Measurements from ENCODE around the gene NUDT13.

NUDT13 gene

DNA sequence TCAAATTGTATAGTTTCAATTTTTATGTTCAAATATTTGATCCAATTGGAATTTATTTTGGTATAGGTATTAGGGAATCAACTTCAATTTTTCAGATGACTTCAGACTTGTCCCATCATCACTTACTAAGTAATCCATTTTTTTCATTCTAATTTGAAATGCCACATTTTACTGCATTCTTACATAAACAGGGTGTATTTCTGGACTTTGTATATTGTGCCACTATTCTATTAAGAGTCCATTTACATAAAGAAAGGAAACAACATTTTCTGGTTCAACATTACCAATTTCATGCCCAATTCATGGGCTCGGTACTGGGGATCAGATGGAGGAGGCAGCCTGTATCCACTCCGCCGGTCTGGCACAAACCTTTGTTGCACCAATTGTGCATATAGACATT is 41.8 kb downstream of the NUDT13 start:
- no peak overlapping the region for H2AFZ ChIP-seq (ENCODE audit: low read length)
- DNase-seq, result no peak
- peaks cover 12% of the 10 kb centered on the region for H3F3A ChIP-seq (ENCODE audit: insufficient read depth, low read length)
- no peak overlapping the region for H3K4me2 ChIP-seq (ENCODE audit: low read depth, low read length)
- no peak overlapping the region for H3K27ac ChIP-seq (ENCODE audit: low read length)
- no peaks in the 10 kb centered on the region for H3K79me2 ChIP-seq (ENCODE audit: low read length)
- peaks cover 13% of the 10 kb centered on the region for H3K4me1 ChIP-seq (ENCODE audit: low read length)
- no peaks in the 10 kb centered on the region for H3K9me3 ChIP-seq (replicated peaks; ENCODE audit: insufficient read depth, low read length)
- H3K4me3 ChIP-seq (ENCODE audit: low read length), result no peak overlapping the region
- no peaks in the 10 kb centered on the region for H4K20me1 ChIP-seq (ENCODE audit: insufficient read depth, low read length)
- H3K9ac ChIP-seq (ENCODE audit: low read length), result no peak overlapping the region
- TF ChIP-seq EZH2 (optimal IDR thresholded peaks at IDR 0.05; ENCODE audit: low read depth, low read length), result no peak
- TF ChIP-seq, protein P1, sequence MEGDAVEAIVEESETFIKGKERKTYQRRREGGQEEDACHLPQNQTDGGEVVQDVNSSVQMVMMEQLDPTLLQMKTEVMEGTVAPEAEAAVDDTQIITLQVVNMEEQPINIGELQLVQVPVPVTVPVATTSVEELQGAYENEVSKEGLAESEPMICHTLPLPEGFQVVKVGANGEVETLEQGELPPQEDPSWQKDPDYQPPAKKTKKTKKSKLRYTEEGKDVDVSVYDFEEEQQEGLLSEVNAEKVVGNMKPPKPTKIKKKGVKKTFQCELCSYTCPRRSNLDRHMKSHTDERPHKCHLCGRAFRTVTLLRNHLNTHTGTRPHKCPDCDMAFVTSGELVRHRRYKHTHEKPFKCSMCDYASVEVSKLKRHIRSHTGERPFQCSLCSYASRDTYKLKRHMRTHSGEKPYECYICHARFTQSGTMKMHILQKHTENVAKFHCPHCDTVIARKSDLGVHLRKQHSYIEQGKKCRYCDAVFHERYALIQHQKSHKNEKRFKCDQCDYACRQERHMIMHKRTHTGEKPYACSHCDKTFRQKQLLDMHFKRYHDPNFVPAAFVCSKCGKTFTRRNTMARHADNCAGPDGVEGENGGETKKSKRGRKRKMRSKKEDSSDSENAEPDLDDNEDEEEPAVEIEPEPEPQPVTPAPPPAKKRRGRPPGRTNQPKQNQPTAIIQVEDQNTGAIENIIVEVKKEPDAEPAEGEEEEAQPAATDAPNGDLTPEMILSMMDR (IDR thresholded peaks at IDR 0.05; ENCODE audit: low read length), result no peak
- TF ChIP-seq EZH2phosphoT487 (IDR thresholded peaks at IDR 0.05; ENCODE audit: low read length), result no peak
- no peaks in the 10 kb centered on the region for H3K9me2 ChIP-seq (replicated peaks; ENCODE audit: insufficient read depth, low read length)
- no peaks in the 10 kb centered on the region for H3K27me3 ChIP-seq (replicated peaks; ENCODE audit: insufficient read depth, low read length)
- H3K36me3 ChIP-seq (replicated peaks; ENCODE audit: insufficient read depth, low read length), result peaks cover 7% of the 10 kb centered on the region; the same call in 1 of the 2 replicates

DNA sequence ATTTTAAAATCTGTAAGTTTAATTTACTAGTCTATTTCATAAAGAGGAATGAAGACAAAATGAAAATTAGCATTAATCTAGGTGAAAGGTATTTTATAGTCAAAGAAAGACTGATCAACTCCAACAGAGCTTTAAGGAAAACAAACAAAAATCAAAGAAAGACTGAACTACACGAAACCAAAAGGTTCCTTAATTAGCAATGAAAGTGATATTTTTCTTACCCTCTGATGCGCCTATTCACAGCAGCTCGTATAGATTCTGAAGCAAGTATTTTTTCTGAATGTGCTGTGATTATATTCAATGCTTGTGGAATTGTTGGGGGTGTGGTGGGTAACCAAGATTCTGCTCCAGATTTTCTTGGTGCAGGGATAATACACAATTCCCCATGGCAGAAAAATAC is 45.8 kb downstream of the NUDT13 start:
- peak overlapping the region; percentile 51; the same call in 1 of the 2 replicates for H3K27ac ChIP-seq (ENCODE audit: low read length)
- H3K4me1 ChIP-seq (ENCODE audit: low read length), result peaks cover 13% of the 10 kb centered on the region
- no peaks in the 10 kb centered on the region for H3K27me3 ChIP-seq (replicated peaks; ENCODE audit: insufficient read depth, low read length)
- H3F3A ChIP-seq (ENCODE audit: insufficient read depth, low read length), result peaks cover 12% of the 10 kb centered on the region
- TF ChIP-seq EZH2 (optimal IDR thresholded peaks at IDR 0.05; ENCODE audit: low read depth, low read length), result no peak
- TF ChIP-seq, protein P1 (IDR thresholded peaks at IDR 0.05; ENCODE audit: low read length), result no peak
- no peak for TF ChIP-seq EZH2phosphoT487 (IDR thresholded peaks at IDR 0.05; ENCODE audit: low read length)
- peaks cover 7% of the 10 kb centered on the region; the same call in 1 of the 2 replicates for H3K36me3 ChIP-seq (replicated peaks; ENCODE audit: insufficient read depth, low read length)
- DNase-seq, result peak; percentile 49
- H3K9me3 ChIP-seq (replicated peaks; ENCODE audit: insufficient read depth, low read length), result no peaks in the 10 kb centered on the region
- no peaks in the 10 kb centered on the region for H4K20me1 ChIP-seq (ENCODE audit: insufficient read depth, low read length)
- no peaks in the 10 kb centered on the region for H3K9me2 ChIP-seq (replicated peaks; ENCODE audit: insufficient read depth, low read length)
- H3K9ac ChIP-seq (ENCODE audit: low read length), result peak overlapping the region; percentile 17; the same call in 1 of the 2 replicates
- peak overlapping the region; percentile 50 for H3K4me2 ChIP-seq (ENCODE audit: low read depth, low read length)
- no peak overlapping the region for H2AFZ ChIP-seq (ENCODE audit: low read length)
- H3K79me2 ChIP-seq (ENCODE audit: low read length), result peaks cover 8% of the 10 kb centered on the region
- H3K4me3 ChIP-seq (ENCODE audit: low read length), result peak overlapping the region; percentile 9; the same call in 1 of the 2 replicates

DNA sequence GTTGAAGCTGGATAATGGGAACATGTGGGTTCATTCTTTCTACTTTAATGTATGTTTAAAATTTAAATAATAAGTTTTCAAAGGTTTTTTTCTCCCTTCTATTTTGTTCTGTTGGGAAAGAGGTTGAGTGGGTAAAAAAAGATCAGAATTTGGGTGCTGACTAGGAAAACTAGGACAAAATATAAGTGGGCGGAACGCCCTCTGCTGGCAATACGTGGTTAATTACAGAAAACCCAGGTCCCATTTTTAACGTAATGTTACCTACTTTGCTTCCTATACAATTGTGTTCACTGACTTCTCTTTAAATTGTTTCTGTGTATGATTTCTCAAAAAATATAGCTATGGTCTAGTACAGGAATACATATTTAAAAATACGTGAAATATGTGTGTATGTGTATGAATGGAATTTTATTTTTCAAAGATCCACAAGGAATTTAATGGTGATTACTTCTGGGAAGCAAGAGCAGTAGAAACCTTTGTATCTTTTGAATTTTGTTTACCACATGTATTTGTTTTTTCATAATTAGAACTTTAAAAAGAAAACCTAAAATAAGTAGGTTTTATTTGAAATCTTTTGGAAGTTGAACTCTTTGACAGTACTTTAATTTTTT is 48.9 kb downstream of the NUDT13 start:
- H3K4me1 ChIP-seq (ENCODE audit: low read length), result peaks cover 13% of the 10 kb centered on the region
- H3K4me2 ChIP-seq (ENCODE audit: low read depth, low read length), result no peak overlapping the region
- H3K27me3 ChIP-seq (replicated peaks; ENCODE audit: insufficient read depth, low read length), result no peaks in the 10 kb centered on the region
- no peaks in the 10 kb centered on the region; the same call in 1 of the 2 replicates for H3K36me3 ChIP-seq (replicated peaks; ENCODE audit: insufficient read depth, low read length)
- no peak overlapping the region for H3K27ac ChIP-seq (ENCODE audit: low read length)
- H3K9ac ChIP-seq (ENCODE audit: low read length), result no peak overlapping the region
- no peaks in the 10 kb centered on the region for H4K20me1 ChIP-seq (ENCODE audit: insufficient read depth, low read length)
- H3F3A ChIP-seq (ENCODE audit: insufficient read depth, low read length), result peaks cover 12% of the 10 kb centered on the region
- no peaks in the 10 kb centered on the region for H3K9me2 ChIP-seq (replicated peaks; ENCODE audit: insufficient read depth, low read length)
- H3K4me3 ChIP-seq (ENCODE audit: low read length), result no peak overlapping the region
- TF ChIP-seq, protein P1 (IDR thresholded peaks at IDR 0.05; ENCODE audit: low read length), result peak; percentile 59
- TF ChIP-seq EZH2phosphoT487 (IDR thresholded peaks at IDR 0.05; ENCODE audit: low read length), result no peak
- no peaks in the 10 kb centered on the region for H3K9me3 ChIP-seq (replicated peaks; ENCODE audit: insufficient read depth, low read length)
- H3K79me2 ChIP-seq (ENCODE audit: low read length), result peaks cover 28% of the 10 kb centered on the region
- peak; percentile 55 for DNase-seq
- no peak overlapping the region for H2AFZ ChIP-seq (ENCODE audit: low read length)
